GM10266 (cell line): Measurements from ENCODE around the gene UBD.

Experiments used
- DNase-seq: peaks from one replicate; pipeline ENCODE4 v3.0.0; 2012; ENCODE audit errors: extremely low spot score
- TF ChIP-seq, protein P1 (sequence below): IDR thresholded peaks from 2 replicates; pipeline ENCODE4 v1.5.1; 2012; ENCODE audit warnings: mild to moderate bottlenecking, low read depth; ENCODE audit not compliant: control insufficient read depth, insufficient read depth; ENCODE audit errors: missing control alignments

Gene UBD

GRCh38 chr6:29510202-29510601 lies 49.3 kb downstream of the UBD start:
- DNase-seq, result no peak
- TF ChIP-seq, protein P1, sequence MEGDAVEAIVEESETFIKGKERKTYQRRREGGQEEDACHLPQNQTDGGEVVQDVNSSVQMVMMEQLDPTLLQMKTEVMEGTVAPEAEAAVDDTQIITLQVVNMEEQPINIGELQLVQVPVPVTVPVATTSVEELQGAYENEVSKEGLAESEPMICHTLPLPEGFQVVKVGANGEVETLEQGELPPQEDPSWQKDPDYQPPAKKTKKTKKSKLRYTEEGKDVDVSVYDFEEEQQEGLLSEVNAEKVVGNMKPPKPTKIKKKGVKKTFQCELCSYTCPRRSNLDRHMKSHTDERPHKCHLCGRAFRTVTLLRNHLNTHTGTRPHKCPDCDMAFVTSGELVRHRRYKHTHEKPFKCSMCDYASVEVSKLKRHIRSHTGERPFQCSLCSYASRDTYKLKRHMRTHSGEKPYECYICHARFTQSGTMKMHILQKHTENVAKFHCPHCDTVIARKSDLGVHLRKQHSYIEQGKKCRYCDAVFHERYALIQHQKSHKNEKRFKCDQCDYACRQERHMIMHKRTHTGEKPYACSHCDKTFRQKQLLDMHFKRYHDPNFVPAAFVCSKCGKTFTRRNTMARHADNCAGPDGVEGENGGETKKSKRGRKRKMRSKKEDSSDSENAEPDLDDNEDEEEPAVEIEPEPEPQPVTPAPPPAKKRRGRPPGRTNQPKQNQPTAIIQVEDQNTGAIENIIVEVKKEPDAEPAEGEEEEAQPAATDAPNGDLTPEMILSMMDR, result no peak

DNA sequence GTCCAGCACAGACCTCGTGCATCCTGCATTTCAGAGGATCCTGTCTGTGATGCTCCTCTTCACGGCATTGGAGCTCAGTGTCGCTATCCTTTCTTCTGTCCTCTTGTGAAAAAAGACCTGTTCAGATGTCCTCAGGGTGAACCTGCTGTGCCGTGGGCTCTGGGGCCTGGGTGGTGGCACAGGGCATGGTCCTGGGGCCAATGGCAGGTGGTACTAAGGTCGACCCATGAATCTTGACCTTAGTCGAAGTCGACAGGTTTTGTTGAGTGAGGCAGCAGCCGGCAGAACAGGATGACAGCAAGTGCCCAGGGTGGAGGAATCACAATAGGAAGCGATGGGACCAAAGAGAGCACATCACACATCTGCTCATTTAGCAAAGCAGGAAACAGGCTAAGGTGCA lies 49.8 kb downstream of the UBD start:
- TF ChIP-seq, protein P1, result no peak
- no peak for DNase-seq

DNA sequence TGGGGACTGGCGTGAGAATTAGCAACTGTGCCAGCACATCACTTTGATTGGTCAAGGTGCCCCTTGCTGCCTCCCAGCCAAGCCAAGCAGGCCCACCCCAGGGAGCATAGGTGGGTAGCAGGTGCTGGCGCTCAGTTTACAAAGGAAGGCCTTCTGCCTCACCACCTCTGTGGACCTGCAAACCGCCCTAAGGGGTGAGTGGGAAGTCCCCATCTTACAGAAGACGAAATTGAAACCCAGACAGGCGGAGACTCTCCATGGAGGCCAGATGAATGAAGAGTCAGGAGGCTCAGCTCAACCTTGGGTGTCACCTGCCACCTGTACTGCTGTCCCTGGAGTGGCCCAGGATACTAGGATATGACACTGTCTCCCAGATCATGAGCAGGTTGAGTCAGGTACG lies 50.3 kb downstream of the UBD start:
- DNase-seq, result peak; percentile 51
- TF ChIP-seq, protein P1, result no peak

GRCh38 chr6:29507319-29507718 lies 52.2 kb downstream of the UBD start:
- no peak for DNase-seq
- TF ChIP-seq, protein P1, result no peak

- no peak for DNase-seq
- TF ChIP-seq, protein P1, result no peak
Measured at GRCh38 chr6:29506446-29507067, 53.0 kb downstream of the UBD start.

- TF ChIP-seq, protein P1, result no peak
- DNase-seq, result no peak
Measured at GRCh38 chr6:29505808-29506207, 53.7 kb downstream of the UBD start.
